ENCODE data around the gene PRRX2.
"Not testable (repeated sequence)": the region's sequence is repeated elsewhere in the genome, so short reads cannot be mapped to it uniquely, and the experiment has no call there.

Gene PRRX2

GRCh38 chr9:129650680-129651235 lies 14.7 kb upstream of the PRRX2 start:
- peaks cover 0 to 11% of the 10 kb centered on the region in 2 donors for H3K27me3 Mint-ChIP-seq
- DNase-seq (no peak), ATAC-seq (replicated peaks) (no peak)
- no peak overlapping the region for H3K27ac Mint-ChIP-seq
- no peak overlapping the region for H3K4me3 Mint-ChIP-seq
- H3K4me1 Mint-ChIP-seq (ENCODE audit: low read depth in 2 of 2), result no peaks in the 10 kb centered on the region
- H3K36me3 Mint-ChIP-seq (ENCODE audit: insufficient read depth), result peaks cover 4% of the 10 kb centered on the region
- no peaks in the 10 kb centered on the region for H3K9me3 Mint-ChIP-seq

GRCh38 chr9:129653823-129654553 lies 11.5 kb upstream of the PRRX2 start:
- peaks cover 4% of the 10 kb centered on the region for H3K36me3 Mint-ChIP-seq (ENCODE audit: insufficient read depth)
- peaks cover 0 to 11% of the 10 kb centered on the region in 2 donors for H3K27me3 Mint-ChIP-seq
- DNase-seq (no peak), ATAC-seq (replicated peaks) (no peak)
- no peak overlapping the region for H3K27ac Mint-ChIP-seq
- no peaks in the 10 kb centered on the region for H3K4me1 Mint-ChIP-seq (ENCODE audit: low read depth in 2 of 2)
- no peaks in the 10 kb centered on the region for H3K9me3 Mint-ChIP-seq
- H3K4me3 Mint-ChIP-seq, result no peak overlapping the region

GRCh38 chr9:129654554-129655040 lies 10.8 kb upstream of the PRRX2 start:
- no peak overlapping the region for H3K4me3 Mint-ChIP-seq
- no peak for DNase-seq
- no peaks in the 10 kb centered on the region for H3K9me3 Mint-ChIP-seq
- peaks cover 4% of the 10 kb centered on the region for H3K36me3 Mint-ChIP-seq (ENCODE audit: insufficient read depth)
- no peaks in the 10 kb centered on the region for H3K4me1 Mint-ChIP-seq (ENCODE audit: low read depth in 2 of 2)
- H3K27me3 Mint-ChIP-seq, result peaks cover 0 to 11% of the 10 kb centered on the region in 2 donors
- H3K27ac Mint-ChIP-seq, result no peak overlapping the region
- no peak for ATAC-seq (replicated peaks)

GRCh38 chr9:129655154-129655553 lies 10.3 kb upstream of the PRRX2 start:
- peaks cover 0 to 6% of the 10 kb centered on the region in 2 donors for H3K27me3 Mint-ChIP-seq
- H3K9me3 Mint-ChIP-seq, result no peaks in the 10 kb centered on the region
- peaks cover 4% of the 10 kb centered on the region for H3K36me3 Mint-ChIP-seq (ENCODE audit: insufficient read depth)
- H3K4me1 Mint-ChIP-seq (ENCODE audit: low read depth in 2 of 2), result no peaks in the 10 kb centered on the region
- ATAC-seq (replicated peaks) (no peak), DNase-seq (no peak)
- H3K4me3 Mint-ChIP-seq, result no peak overlapping the region
- H3K27ac Mint-ChIP-seq, result no peak overlapping the region

GRCh38 chr9:129655696-129656095 lies 9.8 kb upstream of the PRRX2 start:
- Mint-ChIP-seq H3K9me3 (no peaks in the 10 kb centered on the region), H3K4me3 (no peak overlapping the region), H3K4me1 (ENCODE audit: low read depth in 2 of 2) (no peaks in the 10 kb centered on the region), H3K36me3 (ENCODE audit: insufficient read depth) (peaks cover 4% of the 10 kb centered on the region), H3K27me3 (peaks cover 0 to under 1% of the 10 kb centered on the region in 2 donors), H3K27ac (peak overlapping the region in 1 of 2 donors; percentile 30)
- DNase-seq, result no peak
- ATAC-seq (replicated peaks), result no peak

- no peak for DNase-seq
- Mint-ChIP-seq H3K27me3 (no peaks in the 10 kb centered on the region), H3K36me3 (ENCODE audit: insufficient read depth) (peaks cover 4% of the 10 kb centered on the region), H3K4me1 (ENCODE audit: low read depth in 2 of 2) (no peaks in the 10 kb centered on the region), H3K9me3 (no peaks in the 10 kb centered on the region), H3K27ac (no peak overlapping the region), H3K4me3 (no peak overlapping the region)
- ATAC-seq (replicated peaks), result no peak
These were observed 8.6 kb upstream of the PRRX2 start for GRCh38 chr9:129656795-129657390.

- Mint-ChIP-seq H3K27ac (peak overlapping the region in 1 of 2 donors; percentile 24), H3K4me1 (ENCODE audit: low read depth in 2 of 2) (peaks cover 5 to 6% of the 10 kb centered on the region in 2 donors), H3K4me3 (no peak overlapping the region), H3K36me3 (ENCODE audit: insufficient read depth) (no peaks in the 10 kb centered on the region), H3K27me3 (peaks cover 10 to 11% of the 10 kb centered on the region in 2 donors), H3K9me3 (no peaks in the 10 kb centered on the region)
- DNase-seq (no peak), ATAC-seq (replicated peaks) (no peak)
These were observed 4.4 kb upstream of the PRRX2 start for GRCh38 chr9:129661029-129661428.

- H3K4me3 Mint-ChIP-seq; H3K36me3 Mint-ChIP-seq (ENCODE audit: insufficient read depth); H3K9me3 Mint-ChIP-seq; ATAC-seq (replicated peaks); H3K4me1 Mint-ChIP-seq (ENCODE audit: low read depth in 2 of 2); H3K27ac Mint-ChIP-seq; DNase-seq: not testable (repeated sequence)
- H3K27me3 Mint-ChIP-seq, result peaks cover 13 to 15% of the 10 kb centered on the region in 2 donors
These were observed 3.2 kb upstream of the PRRX2 start for GRCh38 chr9:129662239-129662638.

GRCh38 chr9:129664746-129665388 lies 580 bp upstream of the PRRX2 start:
- DNase-seq (no peak), ATAC-seq (replicated peaks) (peak; percentile 66)
- Mint-ChIP-seq H3K36me3 (ENCODE audit: insufficient read depth) (no peaks in the 10 kb centered on the region), H3K4me3 (peak overlapping the region; percentile 84 to 88), H3K9me3 (no peaks in the 10 kb centered on the region), H3K27me3 (peaks cover 17 to 31% of the 10 kb centered on the region in 2 donors), H3K4me1 (ENCODE audit: low read depth in 2 of 2) (peaks cover 5 to 6% of the 10 kb centered on the region in 2 donors), H3K27ac (no peak overlapping the region)

- peak; percentile 41 for ATAC-seq (replicated peaks)
- no peaks in the 10 kb centered on the region for H3K9me3 Mint-ChIP-seq
- H3K4me3 Mint-ChIP-seq, result peak overlapping the region; percentile 84 to 88
- H3K4me1 Mint-ChIP-seq (ENCODE audit: low read depth in 2 of 2), result peaks cover 5 to 6% of the 10 kb centered on the region in 2 donors
- no peak for DNase-seq
- no peaks in the 10 kb centered on the region for H3K36me3 Mint-ChIP-seq (ENCODE audit: insufficient read depth)
- H3K27me3 Mint-ChIP-seq, result peaks cover 17 to 36% of the 10 kb centered on the region in 2 donors
- H3K27ac Mint-ChIP-seq, result no peak overlapping the region
These were observed 520 bp downstream of the PRRX2 start for GRCh38 chr9:129665814-129666520.

- no peaks in the 10 kb centered on the region for H3K9me3 Mint-ChIP-seq
These were observed 1.1 kb downstream of the PRRX2 start for GRCh38 chr9:129666575-129666974.

GRCh38 chr9:129667378-129667777 lies 1.9 kb downstream of the PRRX2 start:
- Mint-ChIP-seq H3K4me1 (ENCODE audit: low read depth in 2 of 2) (peaks cover 5 to 9% of the 10 kb centered on the region in 2 donors), H3K9me3 (no peaks in the 10 kb centered on the region), H3K27ac (peak overlapping the region in 1 of 2 donors; percentile 67), H3K27me3 (peaks cover 17 to 38% of the 10 kb centered on the region in 2 donors), H3K36me3 (ENCODE audit: insufficient read depth) (no peaks in the 10 kb centered on the region), H3K4me3 (no peak overlapping the region)
- no peak for DNase-seq
- ATAC-seq (replicated peaks), result no peak

More at GRCh38 chr9:129666575-129666974, 1.1 kb downstream of the PRRX2 start:
- H3K4me1 Mint-ChIP-seq (ENCODE audit: low read depth in 2 of 2), result peaks cover 5 to 8% of the 10 kb centered on the region in 2 donors
- no peak for ATAC-seq (replicated peaks)
- peaks cover 17 to 36% of the 10 kb centered on the region in 2 donors for H3K27me3 Mint-ChIP-seq
- no peak overlapping the region for H3K27ac Mint-ChIP-seq
- DNase-seq, result no peak
- no peaks in the 10 kb centered on the region for H3K36me3 Mint-ChIP-seq (ENCODE audit: insufficient read depth)
- H3K4me3 Mint-ChIP-seq, result peak overlapping the region in 1 of 2 donors; percentile 14

GRCh38 chr9:129667850-129668249 lies 2.4 kb downstream of the PRRX2 start:
- Mint-ChIP-seq H3K4me3 (no peak overlapping the region), H3K27ac (no peak overlapping the region), H3K9me3 (no peaks in the 10 kb centered on the region), H3K4me1 (ENCODE audit: low read depth in 2 of 2) (peaks cover 5 to 9% of the 10 kb centered on the region in 2 donors), H3K27me3 (peaks cover 22 to 42% of the 10 kb centered on the region in 2 donors), H3K36me3 (ENCODE audit: insufficient read depth) (no peaks in the 10 kb centered on the region)
- ATAC-seq (replicated peaks) (no peak), DNase-seq (no peak)

All from effector memory CD8-positive, alpha-beta T cell (primary cell).